Upper lobe of left lung (tissue), 6 donors: ENCODE data around the gene TOP2A. TPM values are rescaled to one million over a fixed set of nuclear protein-coding genes. Genes with fewer than 3 reads are reported as not detected.
A peak's percentile ranks its signal among the peaks of the same experiment; 100 is the strongest.

Source experiments
- ATAC-seq, 2 donors: fragments of 200-7000 bp; cut with Tn5 transposase; one replicate each; pipeline ENCODE4 v1.9.1; 2022; ENCODE audit warnings: mild to moderate bottlenecking in 2 of 2, moderate library complexity in 2 of 2; ENCODE audit not compliant: low FRiP score in 2 of 2
- DNase-seq, 2 donors: peaks; one replicate each; pipeline ENCODE4 v3.0.0-alpha.2; 2019 to 2020
- H3K27ac ChIP-seq, 4 donors: fragments of 200-600 bp; sonication (generic); one replicate each; pipeline ENCODE4 v1.5.1; 2016 to 2019
- H3K27me3 ChIP-seq, 4 donors: fragments of 200-600 bp; sonication (generic); one replicate each; pipeline ENCODE4 v1.5.1; 2017 to 2019
- H3K36me3 ChIP-seq, 4 donors: fragments of 200-600 bp; sonication (generic); one replicate each; pipeline ENCODE4 v1.5.1; 2016 to 2019
- H3K4me1 ChIP-seq, 4 donors: fragments of 200-600 bp; sonication (generic); one replicate each; pipeline ENCODE4 v1.5.1; 2018 to 2019
- H3K4me3 ChIP-seq, 4 donors: fragments of 200-600 bp; sonication (generic); one replicate each; pipeline ENCODE4 v1.5.1; 2017 to 2019; ENCODE audit warnings: mild to moderate bottlenecking in 2 of 4, moderate library complexity in 1 of 4
- H3K9me3 ChIP-seq, 4 donors: fragments of 200-600 bp; sonication (generic); one replicate each; pipeline ENCODE4 v1.5.1; 2018 to 2019
- CTCF ChIP-seq, 6 experiments: fragments of 450-650 bp in 4 of 6; fragments of 200-600 bp in 2 of 6; sonication (generic) in 2 of 6; IDR thresholded peaks; one replicate each; pipeline ENCODE4 v1.5.1; 2016 to 2019; ENCODE audit warnings: antibody characterized with exemption in 6 of 6
- EP300 ChIP-seq, 4 donors: sonication (generic); formaldehyde crosslinking; IDR thresholded peaks; one replicate each; pipeline ENCODE4 v1.5.1; 2017; ENCODE audit warnings: antibody characterized with exemption in 4 of 4, control low read depth in 2 of 4
- POLR2A ChIP-seq, 4 donors: fragments of 450-650 bp; IDR thresholded peaks; one replicate each; pipeline ENCODE4 v1.5.1; 2016 to 2017; ENCODE audit warnings: antibody characterized with exemption in 4 of 4, mild to moderate bottlenecking in 2 of 4
- POLR2AphosphoS5 ChIP-seq, 2 donors: sonication (generic); formaldehyde crosslinking; IDR thresholded peaks; one replicate each; pipeline ENCODE4 v1.5.1; 2017; ENCODE audit warnings: antibody characterized with exemption in 2 of 2
- WGBS, 2 donors: methylation state at CpG; one replicate each; pipeline ENCODE4 v1.1.5; 2017 to 2018; 5-methylcytosine and 5-hydroxymethylcytosine counted together
- small RNA-seq, 4 donors: library from RNA; depleted of rRNA; stranded (forward); fragments of <200 nt; gene quantifications; one replicate each; pipeline ENCODE3, GENCODE V24; 2016
- total RNA-seq, 6 donors: library from RNA; depleted of rRNA in 4 of 6; stranded (reverse); fragments of >200 nt in 4 of 6; gene quantifications; one replicate each; pipeline versions ENCODE4 v1.1.0 to v1.2.1, GENCODE V29; 2016 to 2021
- donor health status: DM: no; HTN: no; CAD: no; lungs with moderate emphysema.
- donor health status: DM: no; HTN: yes; CAD: no; lungs with severe emphysema.

Gene TOP2A
- total RNA-seq, 6 donors from 2014 or later = under 0.01 to 14.5 (median 6.2) TPM

- TF ChIP-seq POLR2AphosphoS5 (IDR thresholded peaks at IDR 0.05) = peak; percentile 40 to 47
- no peak for TF ChIP-seq CTCF (IDR thresholded peaks at IDR 0.05)
- TF ChIP-seq POLR2A (IDR thresholded peaks at IDR 0.05) = no peak
- peak in 3 of 4 donors; percentile 46 to 77 (median 63) for TF ChIP-seq EP300 (IDR thresholded peaks at IDR 0.05)
- Histone ChIP-seq H3K4me1 (peaks cover 59 to 84% (median 77%) of the 10 kb centered on the region in 4 donors), H3K27ac (peak overlapping the region; percentile 95 to 100 (median 96)), H3K36me3 (no peaks in the 10 kb centered on the region), H3K27me3 (no peaks in the 10 kb centered on the region), H3K4me3 (no peak overlapping the region), H3K9me3 (no peaks in the 10 kb centered on the region)
- 49 to 62% methylated on average over 12 to 13 of the region's 13 CpGs for WGBS, 2 donors
- DNase-seq = no peak
- ATAC-seq = no peak
These were observed 78.6 kb downstream of the TOP2A start for GRCh38 chr17:40338941-40339649.

Small RNA genes within 50 kb of the gene (small RNA-seq; reads per million reads assigned to genes)
- gene RF00019 (0 reads per million in 4 donors), gene RNA5SP441 (0 reads per million in 4 donors)

Other genes starting within 250 kb of the TOP2A start
- gene RAPGEFL1, start 240.4 kb downstream of the TOP2A start, total RNA-seq = 10 to 100 TPM in 4 of 6 donors, 1 to 10 TPM in 2; 7.6 to 44.0 (median 13.5) TPM
- 10 to 100 TPM; 19.9 to 39.8 (median 26.2) TPM for gene WIPF2, start 198.6 kb downstream of the TOP2A start, total RNA-seq
- 1 to 10 TPM; 1.1 to 5.1 (median 2.3) TPM for gene CDC6, start 130.0 kb downstream of the TOP2A start, total RNA-seq
- gene RARA, start 108.7 kb downstream of the TOP2A start, total RNA-seq = 10 to 100 TPM; 45.7 to 95.6 (median 85.9) TPM
- gene GJD3, start 53.2 kb downstream of the TOP2A start, total RNA-seq = 1 to 10 TPM in 4 of 6 donors, not detected in 2; 1.7 to 8.4 (median 4.5) TPM
- 100 to 1,000 TPM in 4 of 6 donors, 10 to 100 TPM in 2; 80.7 to 524 (median 169) TPM for gene IGFBP4, start 25.6 kb upstream of the TOP2A start, total RNA-seq
- gene TNS4, start 83.7 kb upstream of the TOP2A start, total RNA-seq = 1 to 10 TPM in 4 of 6 donors, under 1 TPM in 1, not detected in 1; 0.54 to 5.1 (median 1.1) TPM
- 1 to 10 TPM in 3 of 6 donors, under 1 TPM in 1, not detected in 2; 0.30 to 2.8 (median 1.4) TPM for gene CCR7, start 147.6 kb upstream of the TOP2A start, total RNA-seq
- 10 to 100 TPM; 39.8 to 91.4 (median 65.8) TPM for gene SMARCE1, start 229.9 kb upstream of the TOP2A start, total RNA-seq
- 1 to 10 TPM in 1 of 6 donors, under 1 TPM in 1, not detected in 4; 0.86 to 1.2 TPM for gene KRT222, start 247.3 kb upstream of the TOP2A start, total RNA-seq